Activated B cell treated with CpG ODN at 0.5 μM for 24 hours (primary cell): Measurements from ENCODE around the gene TOGARAM2. TPM values are rescaled to one million over a fixed set of nuclear protein-coding genes. Genes with fewer than 3 reads are reported as not detected.

Experiments used
- ATAC-seq: fragments of 200-7000 bp; cut with Tn5 transposase; one replicate; pipeline ENCODE4 v1.10.0; 2021; ENCODE audit warnings: low read depth, mild to moderate bottlenecking, moderate library complexity
- CTCF ChIA-PET: fragments of 350-600 bp; sonication (Branson Sonifier 250); formaldehyde crosslinking; loops from one replicate; lab custom pipeline; 2021; ENCODE audit warnings: antibody characterized with exemption; lab: Charles Lee
- POLR2A ChIA-PET: fragments of 350-600 bp; sonication (Branson Sonifier 250); formaldehyde crosslinking; loops from one replicate; lab custom pipeline; 2021; ENCODE audit warnings: antibody characterized with exemption; lab: Charles Lee
- DNase-seq: peaks from one replicate; pipeline ENCODE4 v3.0.0; 2022
- H3K27ac Mint-ChIP-seq: one replicate; pipeline ENCODE4 v1.8.0; 2020; ENCODE audit warnings: mixed read lengths
- H3K27me3 Mint-ChIP-seq: one replicate; pipeline ENCODE4 v1.8.0; 2021; ENCODE audit warnings: mixed read lengths
- H3K36me3 Mint-ChIP-seq: one replicate; pipeline ENCODE4 v1.8.0; 2021; ENCODE audit warnings: low read depth, mixed read lengths
- H3K4me1 Mint-ChIP-seq: one replicate; pipeline ENCODE4 v1.8.0; 2021; ENCODE audit warnings: mixed read lengths
- H3K4me3 Mint-ChIP-seq: one replicate; pipeline ENCODE4 v1.8.0; 2020; ENCODE audit warnings: mild to moderate bottlenecking, mixed read lengths
- H3K9me3 Mint-ChIP-seq: one replicate; pipeline ENCODE4 v1.8.0; 2020; ENCODE audit warnings: mixed read lengths
- CTCF ChIP-seq: fragments of 200-600 bp; IDR thresholded peaks from one replicate; pipeline ENCODE4 v1.8.0; 2022; ENCODE audit warnings: antibody characterized with exemption, mild to moderate bottlenecking
- intact Hi-C: fragments of 100-400 bp; cut with micrococcal nuclease; formaldehyde crosslinking; loops from one replicate; pipeline ENCODE4 v1.15.1; 2024
- total RNA-seq: library from RNA; stranded (reverse); gene quantifications from 2 replicates; pipeline ENCODE4 v1.2.3, GENCODE V29; 2022

TOGARAM2 gene
- total RNA-seq, 1 donor from 2014 or later: not detected

GRCh38 chr2:28982381-28982950, 1.4 kb downstream of the TOGARAM2 start:
- H3K27me3 Mint-ChIP-seq: no peaks in the 10 kb centered on the region
- ATAC-seq (no peak), DNase-seq (no peak)
- intact Hi-C loops: no loop called here
- no peak overlapping the region for H3K27ac Mint-ChIP-seq
- H3K4me3 Mint-ChIP-seq: no peak overlapping the region
- CTCF ChIA-PET: no interaction called here
- no peaks in the 10 kb centered on the region for H3K4me1 Mint-ChIP-seq
- no peaks in the 10 kb centered on the region for H3K36me3 Mint-ChIP-seq
- POLR2A ChIA-PET: no interaction called here
- H3K9me3 Mint-ChIP-seq: no peaks in the 10 kb centered on the region
- TF ChIP-seq CTCF: no peak

GRCh38 chr2:28986429-28986828, 5.3 kb downstream of the TOGARAM2 start:
- Mint-ChIP-seq H3K27ac (no peak overlapping the region), H3K4me3 (no peak overlapping the region), H3K27me3 (no peaks in the 10 kb centered on the region), H3K4me1 (no peaks in the 10 kb centered on the region), H3K9me3 (no peaks in the 10 kb centered on the region), H3K36me3 (no peaks in the 10 kb centered on the region)
- ChIA-PET POLR2A (interaction anchor here (0.6 kb wide), 1 partner anchor 182 kb away, joined by 7 read pairs; no protein-coding TSS in a partner anchor), CTCF (no interaction called here)
- no peak for DNase-seq
- no peak for ATAC-seq
- intact Hi-C loops: no loop called here
- TF ChIP-seq CTCF: no peak

DNA sequence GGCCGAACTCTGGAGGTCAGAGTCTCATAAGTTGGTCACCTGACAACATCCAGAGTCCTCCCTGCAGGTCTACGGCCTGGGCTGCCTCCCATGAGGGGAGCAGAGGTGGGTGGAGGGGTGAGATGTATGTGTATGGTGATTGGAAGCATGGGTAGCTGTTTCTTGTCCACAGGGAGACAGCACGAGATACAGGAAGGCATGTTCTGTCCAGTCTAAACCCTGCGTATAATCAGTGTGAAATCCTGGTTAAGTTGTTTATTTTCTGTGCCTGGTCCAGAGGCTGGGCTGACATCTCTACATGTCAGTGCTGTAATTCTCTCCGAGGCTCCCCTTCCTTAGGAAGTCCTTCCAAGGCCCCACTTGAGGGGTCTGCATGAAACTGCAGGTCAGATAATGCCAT, 8.9 kb downstream of the TOGARAM2 start:
- ChIA-PET POLR2A (no interaction called here), CTCF (no interaction called here)
- H3K27me3 Mint-ChIP-seq: no peaks in the 10 kb centered on the region
- no peak overlapping the region for H3K4me3 Mint-ChIP-seq
- intact Hi-C loops: no loop called here
- no peaks in the 10 kb centered on the region for H3K9me3 Mint-ChIP-seq
- DNase-seq (no peak), ATAC-seq (no peak)
- H3K36me3 Mint-ChIP-seq: no peaks in the 10 kb centered on the region
- no peak for TF ChIP-seq CTCF
- H3K4me1 Mint-ChIP-seq: no peaks in the 10 kb centered on the region
- no peak overlapping the region for H3K27ac Mint-ChIP-seq

- no peaks in the 10 kb centered on the region for H3K4me1 Mint-ChIP-seq
- H3K36me3 Mint-ChIP-seq: no peaks in the 10 kb centered on the region
- no peak for ATAC-seq
- H3K9me3 Mint-ChIP-seq: no peaks in the 10 kb centered on the region
- DNase-seq: no peak
- H3K4me3 Mint-ChIP-seq: no peak overlapping the region
- POLR2A ChIA-PET: no interaction called here
- TF ChIP-seq CTCF: no peak
- CTCF ChIA-PET: no interaction called here
- intact Hi-C loops: no loop called here
- H3K27me3 Mint-ChIP-seq: no peaks in the 10 kb centered on the region
- H3K27ac Mint-ChIP-seq: no peak overlapping the region
Observed at GRCh38 chr2:28990445-28990844, 9.3 kb downstream of the TOGARAM2 start.

GRCh38 chr2:28991021-28991420, 9.9 kb downstream of the TOGARAM2 start:
- intact Hi-C loops: no loop called here
- Mint-ChIP-seq H3K36me3 (no peaks in the 10 kb centered on the region), H3K9me3 (no peaks in the 10 kb centered on the region), H3K4me1 (no peaks in the 10 kb centered on the region), H3K27ac (no peak overlapping the region), H3K27me3 (no peaks in the 10 kb centered on the region), H3K4me3 (no peak overlapping the region)
- TF ChIP-seq CTCF: no peak
- DNase-seq (no peak), ATAC-seq (no peak)
- POLR2A ChIA-PET: no interaction called here
- CTCF ChIA-PET: no interaction called here
